CD4-positive, alpha-beta T cell treated with Interleukin-10 for 1 hour (primary cell): ENCODE results near the gene EVPL.
"Not testable (repeated sequence)": the region's sequence is repeated elsewhere in the genome, so short reads cannot be mapped to it uniquely, and the experiment has no call there.

Experiments used
- DNase-seq: peaks from one replicate; pipeline ENCODE4 v3.0.0-alpha.2; 2020

The EVPL gene

DNA sequence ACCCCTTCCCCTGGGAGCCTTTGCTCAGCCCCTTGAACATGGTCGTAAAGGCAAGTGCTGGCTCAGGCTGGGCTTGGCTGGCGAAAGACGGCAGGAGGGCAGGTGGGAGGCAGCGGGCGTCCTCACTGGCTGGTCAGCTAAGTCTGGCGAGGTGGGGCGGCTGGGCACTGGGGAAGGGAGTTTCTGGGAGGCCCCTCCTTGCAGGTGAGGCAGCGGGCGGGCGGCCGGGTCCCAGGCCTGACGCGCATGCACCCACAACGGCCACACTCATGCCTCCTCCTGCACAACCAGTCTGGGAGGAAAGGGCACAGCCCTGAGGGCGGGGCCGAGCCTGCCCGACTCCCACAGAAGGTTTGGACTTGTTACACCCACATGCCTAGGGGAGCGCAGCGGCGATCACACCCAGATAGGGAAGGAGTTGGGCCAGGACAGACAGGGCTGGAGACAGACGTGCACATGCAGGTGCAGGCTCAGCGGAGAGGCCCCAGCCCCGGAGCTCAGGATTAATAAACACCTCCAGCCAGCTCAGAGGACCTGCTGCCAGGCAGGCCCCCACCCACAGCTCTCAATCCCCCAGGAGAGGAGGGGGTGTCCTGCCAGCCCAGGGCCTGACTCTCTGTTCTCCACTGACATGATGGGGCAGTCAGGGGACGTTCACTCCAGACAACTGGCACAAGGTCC is at the start of gene EVPL:
Gene EVPL, minus strand, starts transcription at position 148 of the 681 bp plus-strand sequence. Its CDS starts 108 bp downstream, at position 40.
- DNase-seq = no peak

GRCh38 chr17:76076146-76076764 is 49.1 kb upstream of the EVPL start:
- no peak for DNase-seq

DNA sequence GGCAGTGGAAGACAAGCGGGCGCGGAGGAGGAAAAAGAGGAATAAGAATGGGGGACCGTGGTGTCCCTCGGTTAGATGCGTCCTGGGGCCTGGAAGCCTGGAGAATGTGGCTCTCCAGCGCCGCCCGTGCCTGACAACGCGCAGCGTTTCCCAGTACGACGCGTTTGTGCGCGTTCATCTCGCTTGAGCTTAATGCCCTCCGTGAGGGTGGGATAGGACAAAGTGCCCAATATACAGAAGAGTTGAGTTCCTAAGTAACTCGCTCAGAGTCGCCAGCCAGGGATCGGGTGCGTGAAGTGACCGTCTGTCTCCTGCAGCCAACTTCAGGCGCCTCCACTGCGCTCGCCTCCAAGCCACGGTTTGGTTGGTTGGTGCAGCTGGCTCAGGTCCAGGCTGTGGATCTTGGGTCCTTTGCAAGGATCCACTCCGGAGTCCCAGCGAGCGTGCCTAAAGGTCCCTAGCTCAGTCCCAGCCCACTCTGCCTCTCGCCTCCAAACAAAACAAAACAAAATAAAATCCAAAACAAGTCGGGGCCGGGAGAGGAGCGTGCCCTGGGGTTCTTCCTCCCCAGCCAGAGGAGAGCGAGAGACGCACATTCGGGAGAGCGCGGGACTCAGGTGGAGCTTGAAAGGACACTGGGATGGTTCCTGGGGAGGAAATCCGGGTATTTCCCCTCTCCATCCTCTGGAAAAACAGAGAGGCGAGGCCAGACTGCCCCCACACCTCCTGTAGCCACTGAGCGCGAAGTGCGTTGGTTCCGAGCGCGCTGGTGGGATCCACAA is 48.4 kb upstream of the EVPL start:
- DNase-seq = no peak

- no peak for DNase-seq
Observed at GRCh38 chr17:76074390-76075363, 47.6 kb upstream of the EVPL start, which contains the start of gene GALR2. GALR2 (plus strand) TSS chr17:76074781; CDS start chr17:76074884, 103 bp downstream.

DNA sequence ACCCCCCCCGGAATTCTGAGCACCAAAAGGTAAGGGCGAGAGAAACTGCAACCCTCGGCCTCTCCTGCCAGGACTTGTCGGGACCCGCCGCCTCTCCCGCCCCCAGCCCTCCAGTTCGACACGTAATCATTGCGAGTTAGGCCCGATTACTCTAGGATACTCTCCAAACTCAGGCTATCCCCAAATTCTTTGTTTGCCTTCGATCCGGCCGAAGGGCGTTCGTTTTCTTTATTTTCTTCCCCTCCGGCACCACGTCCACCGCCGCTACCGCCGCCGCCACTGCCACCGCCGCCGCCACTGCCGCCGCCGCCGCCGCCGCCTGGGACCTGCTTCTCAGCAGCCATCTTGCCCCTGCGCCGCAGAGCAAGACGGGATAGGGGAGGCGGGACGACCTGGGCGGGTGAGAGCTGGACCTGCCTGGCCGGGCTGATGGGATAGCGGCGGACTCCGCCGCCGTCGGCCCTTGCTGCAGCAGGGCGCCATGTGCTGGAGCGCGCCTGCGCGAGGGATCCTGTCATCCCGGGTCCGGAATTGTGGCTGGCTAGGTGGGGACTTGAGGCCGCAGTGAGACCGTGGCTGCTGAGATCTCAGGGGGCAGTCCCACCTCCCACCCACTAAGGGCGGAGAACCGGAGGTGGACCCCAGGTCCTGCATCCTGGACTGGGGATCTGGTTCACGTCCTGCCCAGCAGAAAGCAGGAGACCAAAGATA is 45.2 kb upstream of the EVPL start, which contains the start of gene SRP68:
Gene SRP68, minus strand, starts transcription at position 370 of the 711 bp plus-strand sequence. Its CDS starts 26 bp downstream, at position 344.
- peak; percentile 87 for DNase-seq

DNA sequence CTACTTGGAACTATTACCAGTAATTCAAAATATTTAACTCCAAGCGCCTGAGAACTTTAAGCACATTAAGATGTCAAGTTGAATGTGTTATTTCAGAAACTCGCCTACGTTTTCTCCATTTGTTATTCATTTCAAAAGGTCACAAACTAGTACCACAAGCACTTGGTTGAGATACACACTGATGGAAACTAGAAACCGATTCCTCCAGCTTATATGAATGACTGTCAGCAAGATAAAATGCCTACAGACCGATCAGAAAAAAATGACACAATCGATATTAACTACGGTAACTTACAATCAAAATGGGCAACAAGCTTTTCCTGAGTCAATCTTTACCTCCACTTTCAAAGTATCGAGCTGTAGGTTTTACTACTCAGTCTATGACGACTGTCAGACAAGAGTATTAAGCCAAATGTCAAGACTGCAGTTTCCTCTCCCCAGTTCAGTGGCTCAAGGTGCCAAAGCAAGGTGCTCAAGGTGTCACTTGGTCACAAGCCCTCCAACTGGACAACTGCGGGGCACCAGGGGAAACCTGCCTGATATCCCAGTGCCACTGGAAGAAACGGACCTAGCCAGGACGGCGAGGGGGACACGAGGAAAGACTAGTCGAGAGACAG is 44.5 kb upstream of the EVPL start:
- no peak for DNase-seq

GRCh38 chr17:76065775-76066174 is 38.7 kb upstream of the EVPL start:
- DNase-seq = no peak

DNA sequence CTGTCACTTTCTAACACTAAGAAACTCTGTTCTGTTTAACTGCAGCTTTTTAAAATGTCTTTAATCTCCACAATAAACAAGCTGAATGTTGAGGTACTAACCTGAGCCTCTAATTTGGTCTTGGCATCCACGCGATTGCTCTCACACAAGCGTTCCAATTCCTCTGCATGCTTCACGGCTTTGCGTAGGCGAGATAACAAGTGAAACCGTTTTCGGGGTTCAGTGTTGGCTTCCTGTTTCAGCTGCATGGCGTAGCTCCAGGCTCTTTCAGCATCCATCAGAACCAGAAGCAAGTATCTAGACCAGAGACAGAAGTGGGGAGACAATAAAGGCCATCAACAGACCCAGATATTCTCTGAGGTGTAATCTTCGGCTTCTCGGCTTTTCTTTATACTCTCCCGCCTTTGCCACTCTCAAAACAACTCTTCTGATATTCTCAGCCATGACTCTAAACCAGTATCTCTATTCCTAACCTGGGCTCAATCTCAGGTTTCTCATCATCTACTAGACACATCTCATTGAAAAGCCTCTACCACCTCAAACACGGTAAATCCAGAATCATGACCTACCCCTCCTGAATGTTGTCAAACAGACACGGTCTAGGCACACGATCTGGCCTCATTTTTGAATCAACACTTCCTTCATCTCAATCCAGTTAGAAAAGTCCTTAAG is 36.9 kb upstream of the EVPL start:
- DNase-seq = peak; percentile 61

- not testable (repeated sequence) for DNase-seq
Observed at GRCh38 chr17:76058264-76058663, 31.2 kb upstream of the EVPL start.

DNA sequence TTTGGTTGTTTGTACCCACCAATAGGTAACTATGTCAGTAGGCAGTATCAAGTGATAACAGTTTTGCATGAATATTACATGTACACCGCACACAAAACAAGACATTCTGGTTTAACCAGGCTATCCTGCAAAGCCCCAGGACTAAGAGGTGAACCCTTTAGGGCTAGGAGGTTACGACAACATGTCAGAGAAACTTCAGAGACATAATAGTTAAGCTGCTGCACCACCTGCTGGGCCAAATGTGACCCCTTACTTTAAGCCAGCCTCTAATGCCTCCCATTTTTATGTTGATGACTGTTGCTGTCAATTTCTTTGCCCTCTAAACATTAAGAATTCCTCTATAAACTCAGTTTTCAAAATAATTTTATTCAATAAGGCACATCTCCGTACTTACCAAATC is 29.8 kb upstream of the EVPL start:
- DNase-seq = no peak

GRCh38 chr17:76054112-76054476 is 27.0 kb upstream of the EVPL start:
- no peak for DNase-seq

GRCh38 chr17:76053246-76054111 is 26.4 kb upstream of the EVPL start:
- DNase-seq = no peak

DNA sequence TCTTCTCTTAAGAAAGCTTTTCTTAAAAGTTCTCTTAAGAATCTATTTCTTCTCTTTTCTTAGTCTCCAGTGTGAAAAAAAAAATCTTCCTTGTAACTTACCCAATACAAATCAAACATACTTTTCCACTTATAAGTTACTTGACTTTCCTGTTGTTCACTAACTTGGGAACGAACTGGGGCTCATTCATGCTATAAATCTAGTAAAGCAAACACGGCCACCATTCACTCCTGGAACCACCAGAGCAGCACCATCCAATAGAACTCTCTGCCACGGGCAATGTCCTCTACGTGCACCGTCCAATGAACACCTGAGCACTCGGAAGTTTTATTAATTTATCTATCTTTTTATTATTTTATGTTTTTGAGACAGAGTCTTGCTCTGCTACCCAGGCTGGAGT is 24.5 kb upstream of the EVPL start:
- no peak for DNase-seq

DNA sequence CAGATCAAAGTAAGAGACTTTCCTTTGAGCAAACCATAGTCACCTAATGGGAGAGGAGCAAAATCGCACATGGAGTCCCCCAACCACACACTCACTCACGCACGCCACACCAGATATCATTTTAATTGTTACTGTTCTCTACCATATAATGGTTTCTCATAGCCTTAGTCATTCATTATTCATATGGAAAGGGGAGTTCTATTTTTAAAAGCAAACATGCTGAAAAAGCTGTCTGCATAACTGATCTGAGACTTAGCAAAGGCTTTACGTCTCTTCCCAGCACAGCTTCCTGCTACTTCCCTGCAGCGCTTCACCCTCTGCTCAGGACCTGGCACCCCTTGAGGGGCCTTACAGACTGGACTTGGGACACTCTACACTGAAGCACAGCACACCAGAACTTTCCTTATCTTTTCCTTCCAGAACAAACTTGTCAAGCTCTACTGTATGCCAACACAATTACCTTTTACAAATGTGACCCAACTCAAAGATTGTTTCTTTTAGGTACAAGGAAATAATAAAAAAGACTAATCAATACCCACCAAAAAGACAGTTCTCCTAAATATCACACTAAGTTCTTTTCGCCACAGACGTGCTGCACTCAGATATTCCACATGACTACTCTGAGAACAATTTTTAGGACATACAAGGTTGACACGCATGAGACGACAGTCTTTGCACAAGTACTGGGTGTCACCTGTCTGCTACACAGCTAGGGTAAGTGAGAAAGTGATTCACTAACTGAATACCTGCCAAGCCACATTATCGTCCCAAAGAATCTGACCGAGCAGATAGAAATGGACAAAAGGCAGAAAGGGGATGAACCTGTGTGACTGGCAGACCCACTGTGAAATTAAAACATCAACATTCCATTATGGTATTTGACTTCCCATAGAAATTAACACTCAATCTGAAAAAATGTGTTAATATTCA is 23.7 kb upstream of the EVPL start:
- no peak for DNase-seq

GRCh38 chr17:76049836-76050537 is 22.9 kb upstream of the EVPL start:
- no peak for DNase-seq

- no peak for DNase-seq
Observed at GRCh38 chr17:76049239-76049638, 22.1 kb upstream of the EVPL start.

GRCh38 chr17:76048711-76049110 is 21.6 kb upstream of the EVPL start:
- DNase-seq = peak; percentile 26

DNA sequence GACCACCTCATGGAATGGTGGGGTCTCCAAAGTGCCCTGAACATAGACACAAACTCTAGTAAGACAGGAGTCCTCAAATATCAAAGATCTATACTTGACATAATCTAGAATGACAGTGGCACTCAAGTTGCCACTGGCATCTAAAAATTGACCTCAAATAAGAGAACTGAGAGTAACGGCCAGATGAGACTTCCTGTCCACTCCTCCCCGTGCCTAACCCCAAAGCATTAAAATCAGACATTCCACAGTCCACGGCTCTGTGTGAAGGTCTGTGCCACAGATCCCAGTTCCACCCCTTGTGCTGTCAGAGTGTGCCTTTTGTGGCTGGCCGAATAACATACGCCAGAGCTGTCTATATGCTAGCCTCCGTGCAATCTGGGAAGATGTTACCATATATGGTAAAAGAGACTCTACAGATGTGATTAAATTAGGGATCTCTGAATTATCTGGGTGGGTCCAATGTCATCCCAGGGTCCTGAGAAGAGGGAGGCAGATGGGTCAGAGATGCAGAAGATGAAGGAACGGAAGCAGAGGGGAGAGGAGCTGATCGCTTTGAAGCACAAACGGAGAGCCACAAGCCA is 21.0 kb upstream of the EVPL start:
- DNase-seq = no peak
